Measurements from ENCODE around the gene ROR1.

The ROR1 gene

GRCh38 chr1:64117492-64117891 lies 343.7 kb downstream of the ROR1 start:
- DNase-seq: no peak

GRCh38 chr1:64121766-64122385 lies 348.1 kb downstream of the ROR1 start:
- no peak for DNase-seq

- no peak for DNase-seq
Measured at GRCh38 chr1:64122588-64122987, 348.8 kb downstream of the ROR1 start.

- no peak for DNase-seq
Measured at GRCh38 chr1:64124704-64125440, 351.1 kb downstream of the ROR1 start.

GRCh38 chr1:64126581-64126980 lies 352.8 kb downstream of the ROR1 start:
- DNase-seq: no peak

- no peak for DNase-seq
Measured at GRCh38 chr1:64127297-64127696, 353.5 kb downstream of the ROR1 start.

GRCh38 chr1:64129701-64130100 lies 355.9 kb downstream of the ROR1 start:
- DNase-seq: no peak

- DNase-seq: no peak
Measured at GRCh38 chr1:64131155-64131554, 357.3 kb downstream of the ROR1 start.

GRCh38 chr1:64133036-64133435 lies 359.2 kb downstream of the ROR1 start:
- no peak for DNase-seq

- no peak for DNase-seq
Measured at GRCh38 chr1:64135462-64136223, 361.8 kb downstream of the ROR1 start.

GRCh38 chr1:64136296-64136695 lies 362.5 kb downstream of the ROR1 start:
- no peak for DNase-seq

- DNase-seq: peak; percentile 38
Measured at GRCh38 chr1:64136752-64137411, 363.1 kb downstream of the ROR1 start.

GRCh38 chr1:64137412-64137803 lies 363.6 kb downstream of the ROR1 start:
- DNase-seq: no peak

- no peak for DNase-seq
Measured at GRCh38 chr1:64139877-64140276, 366.1 kb downstream of the ROR1 start.

- DNase-seq: no peak
Measured at GRCh38 chr1:64140596-64140995, 366.8 kb downstream of the ROR1 start.

GRCh38 chr1:64147045-64147724 lies 373.4 kb downstream of the ROR1 start:
- DNase-seq: no peak

GRCh38 chr1:64147759-64148158 lies 373.9 kb downstream of the ROR1 start:
- no peak for DNase-seq

GRCh38 chr1:64150266-64150665 lies 376.4 kb downstream of the ROR1 start:
- DNase-seq: no peak

GRCh38 chr1:64150729-64151230 lies 377.0 kb downstream of the ROR1 start:
- DNase-seq: no peak

- DNase-seq: no peak
Measured at GRCh38 chr1:64155278-64155677, 381.5 kb downstream of the ROR1 start.

GRCh38 chr1:64161357-64161941 lies 387.6 kb downstream of the ROR1 start:
- no peak for DNase-seq

GRCh38 chr1:64162151-64162550 lies 388.3 kb downstream of the ROR1 start:
- DNase-seq: no peak
